HEK293 (cell line): ENCODE results near the gene NPTX1.
A peak's percentile ranks its signal among the peaks of the same experiment; 100 is the strongest.

ENCODE experiments used
- CTCF ChIA-PET: fragments of 350-600 bp; formaldehyde crosslinking; extraction: SDS; loops from one replicate; lab custom pipeline; 2021; ENCODE audit warnings: antibody characterized with exemption; lab: Yijun Ruan, JAX
- POLR2A ChIA-PET: fragments of 300-600 bp; formaldehyde crosslinking; extraction: SDS; loops from one replicate; lab custom pipeline; 2020; ENCODE audit warnings: antibody characterized with exemption, inconsistent platforms; lab: Yijun Ruan, JAX
- H3K27ac ChIP-seq: fragments of 200-500 bp; sonication (Bioruptor generic); 2 replicates; pipeline ENCODE4 v1.5.1; 2014; ENCODE audit warnings: low read depth, low read length, control low read depth, inconsistent platforms; ENCODE audit errors: extremely low read depth
- H3K36me3 ChIP-seq, 2 experiments: fragments of 200-500 bp in 1 of 2; sonication (Bioruptor generic) in 1 of 2; 1 replicate in 1 of 2; 2 replicates in 1 of 2; pipeline ENCODE4 v1.5.1; 2014 to 2017; ENCODE audit warnings: inconsistent platforms in 2 of 2, low read length in 2 of 2; ENCODE audit not compliant: control insufficient read depth in 2 of 2, insufficient read depth in 1 of 2
- H3K4me1 ChIP-seq: fragments of 200-500 bp; sonication (Bioruptor generic); 2 replicates; pipeline ENCODE4 v1.5.1; 2014; ENCODE audit warnings: mild to moderate bottlenecking, low read length, inconsistent platforms; ENCODE audit not compliant: control insufficient read depth, insufficient read depth
- H3K4me3 ChIP-seq: 2 replicates; pipeline ENCODE4 v1.5.1; 2011; ENCODE audit warnings: low read depth, mild to moderate bottlenecking, control low read depth, low read length, moderate library complexity
- H3K9me3 ChIP-seq: fragments of 200-500 bp; sonication (Bioruptor generic); 2 replicates; pipeline ENCODE4 v1.5.1; 2014; ENCODE audit warnings: low read depth, low read length, inconsistent platforms; ENCODE audit not compliant: control insufficient read depth, insufficient read depth
- BCL11A ChIP-seq: fragments of 450-650 bp; formaldehyde crosslinking; IDR thresholded peaks from 2 replicates; pipeline ENCODE4 v1.5.1; 2016; ENCODE audit warnings: low read depth, missing biosample characterization, missing genetic modification characterization
- GLIS1 ChIP-seq: fragments of 450-650 bp; formaldehyde crosslinking; IDR thresholded peaks from 2 replicates; pipeline ENCODE4 v1.5.1; 2016; ENCODE audit warnings: missing biosample characterization, missing genetic modification characterization
- REST ChIP-seq: fragments of 450-650 bp; formaldehyde crosslinking; IDR thresholded peaks from 2 replicates; pipeline ENCODE4 v1.5.1; 2016; ENCODE audit warnings: missing biosample characterization, missing genetic modification characterization
- TRIM28 ChIP-seq: IDR thresholded peaks from 2 replicates; pipeline ENCODE4 v1.6.1; 2011; ENCODE audit warnings: low read length, control low read depth, borderline replicate concordance
- ZEB2 ChIP-seq: fragments of 450-650 bp; formaldehyde crosslinking; IDR thresholded peaks from 2 replicates; pipeline ENCODE4 v1.5.1; 2016; ENCODE audit warnings: missing biosample characterization, missing genetic modification characterization
- ZNF112 ChIP-seq: fragments of 450-650 bp; formaldehyde crosslinking; IDR thresholded peaks from 2 replicates; pipeline ENCODE4 v1.5.0; 2017; ENCODE audit warnings: missing biosample characterization, missing genetic modification characterization
- ZNF121 ChIP-seq: fragments of 450-650 bp; formaldehyde crosslinking; IDR thresholded peaks from 2 replicates; pipeline ENCODE4 v1.5.1; 2016; ENCODE audit warnings: missing biosample characterization, missing genetic modification characterization
- ZNF146 ChIP-seq: fragments of 450-650 bp; formaldehyde crosslinking; IDR thresholded peaks from 2 replicates; pipeline ENCODE4 v1.5.1; 2016; ENCODE audit warnings: missing biosample characterization, missing genetic modification characterization
- ZNF221 ChIP-seq: fragments of 450-650 bp; formaldehyde crosslinking; IDR thresholded peaks from 2 replicates; pipeline ENCODE4 v1.5.1; 2017; ENCODE audit warnings: missing biosample characterization, missing genetic modification characterization, borderline replicate concordance
- ZNF366 ChIP-seq: fragments of 450-650 bp; formaldehyde crosslinking; conservative IDR thresholded peaks from 2 replicates; pipeline ENCODE4 v1.5.1; 2016; ENCODE audit warnings: missing biosample characterization, missing genetic modification characterization
- ZNF48 ChIP-seq: fragments of 450-650 bp; formaldehyde crosslinking; IDR thresholded peaks from 2 replicates; pipeline ENCODE4 v1.5.1; 2016; ENCODE audit warnings: missing biosample characterization, missing genetic modification characterization
- ZNF514 ChIP-seq: fragments of 450-650 bp; formaldehyde crosslinking; IDR thresholded peaks from 2 replicates; pipeline ENCODE4 v1.5.1; 2016; ENCODE audit warnings: missing biosample characterization, missing genetic modification characterization
- ZNF585B ChIP-seq: fragments of 450-650 bp; formaldehyde crosslinking; IDR thresholded peaks from 2 replicates; pipeline ENCODE4 v1.5.1; 2016; ENCODE audit warnings: missing biosample characterization, missing genetic modification characterization
- ZNF624 ChIP-seq: fragments of 450-650 bp; formaldehyde crosslinking; IDR thresholded peaks from 2 replicates; pipeline ENCODE4 v1.5.1; 2017; ENCODE audit warnings: missing biosample characterization, missing genetic modification characterization
- ZNF707 ChIP-seq: fragments of 450-650 bp; formaldehyde crosslinking; IDR thresholded peaks from 2 replicates; pipeline ENCODE4 v1.5.1; 2016; ENCODE audit warnings: missing biosample characterization, missing genetic modification characterization
- TF ChIP-seq, protein P1 (sequence below): fragments of 450-650 bp; formaldehyde crosslinking; IDR thresholded peaks from 2 replicates; pipeline ENCODE4 v1.5.1; 2016; ENCODE audit warnings: missing biosample characterization, missing genetic modification characterization
- TF ChIP-seq, protein P2 (sequence below): fragments of 450-650 bp; formaldehyde crosslinking; IDR thresholded peaks from 2 replicates; pipeline ENCODE4 v1.5.1; 2017; ENCODE audit warnings: missing biosample characterization, mild to moderate bottlenecking, missing genetic modification characterization, moderate library complexity
- TF ChIP-seq, protein P3 (sequence below): fragments of 450-650 bp; formaldehyde crosslinking; IDR thresholded peaks from 2 replicates; pipeline ENCODE4 v1.5.1; 2016; ENCODE audit warnings: missing biosample characterization, missing genetic modification characterization

Gene NPTX1

DNA sequence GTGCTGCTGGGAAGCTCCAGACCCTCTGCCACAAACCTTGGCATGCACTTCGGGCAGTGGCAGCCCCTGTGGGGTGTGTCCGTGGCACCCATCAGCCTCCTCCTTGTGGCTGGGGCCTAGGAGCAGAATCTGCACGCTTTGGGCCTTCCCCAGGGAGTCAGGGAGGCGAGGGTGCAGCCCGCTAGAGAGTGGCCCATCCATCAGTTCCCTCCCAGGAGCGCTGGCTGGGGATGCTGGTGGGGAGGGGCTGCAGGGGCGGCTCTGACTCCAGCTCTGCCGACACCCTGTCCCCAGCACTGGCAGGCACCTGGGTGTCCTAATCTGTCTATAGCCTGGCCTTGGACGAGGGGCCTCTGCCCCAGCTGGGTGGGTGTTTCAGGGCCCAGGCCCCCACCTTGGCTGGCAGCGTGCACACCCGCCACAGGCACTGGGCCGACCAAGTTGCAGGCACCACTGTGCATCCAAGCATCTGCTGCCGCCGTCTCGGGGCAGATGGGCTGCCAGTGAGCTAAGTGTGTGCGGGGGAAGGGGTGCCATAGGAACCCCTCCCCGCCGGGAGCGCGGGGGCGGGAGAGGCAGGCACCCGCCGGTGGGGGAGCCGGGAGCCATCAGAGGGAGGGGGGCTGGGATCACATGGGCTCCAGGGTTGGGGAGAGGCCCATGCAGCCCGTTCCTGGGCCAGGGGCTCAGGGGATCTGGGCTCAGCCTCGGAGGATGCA lies 31.2 kb downstream of the NPTX1 start (continued):
- TF ChIP-seq ZNF366 (tag by site-specific recombination) (no peak), BCL11A (tag by site-specific recombination) (no peak), GLIS1 (tag by site-specific recombination) (0 out of 2 replicates have a peak, but pooled peaks have one; percentile 22), ZNF221 (tag by site-specific recombination) (no peak), ZNF514 (tag by site-specific recombination) (no peak), ZNF48 (tag by site-specific recombination) (no peak), ZNF707 (tag by site-specific recombination) (no peak)
- TF ChIP-seq, protein P1, sequence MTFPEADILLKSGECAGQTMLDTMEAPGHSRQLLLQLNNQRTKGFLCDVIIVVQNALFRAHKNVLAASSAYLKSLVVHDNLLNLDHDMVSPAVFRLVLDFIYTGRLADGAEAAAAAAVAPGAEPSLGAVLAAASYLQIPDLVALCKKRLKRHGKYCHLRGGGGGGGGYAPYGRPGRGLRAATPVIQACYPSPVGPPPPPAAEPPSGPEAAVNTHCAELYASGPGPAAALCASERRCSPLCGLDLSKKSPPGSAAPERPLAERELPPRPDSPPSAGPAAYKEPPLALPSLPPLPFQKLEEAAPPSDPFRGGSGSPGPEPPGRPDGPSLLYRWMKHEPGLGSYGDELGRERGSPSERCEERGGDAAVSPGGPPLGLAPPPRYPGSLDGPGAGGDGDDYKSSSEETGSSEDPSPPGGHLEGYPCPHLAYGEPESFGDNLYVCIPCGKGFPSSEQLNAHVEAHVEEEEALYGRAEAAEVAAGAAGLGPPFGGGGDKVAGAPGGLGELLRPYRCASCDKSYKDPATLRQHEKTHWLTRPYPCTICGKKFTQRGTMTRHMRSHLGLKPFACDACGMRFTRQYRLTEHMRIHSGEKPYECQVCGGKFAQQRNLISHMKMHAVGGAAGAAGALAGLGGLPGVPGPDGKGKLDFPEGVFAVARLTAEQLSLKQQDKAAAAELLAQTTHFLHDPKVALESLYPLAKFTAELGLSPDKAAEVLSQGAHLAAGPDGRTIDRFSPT (tag by site-specific recombination): no peak

- H3K9me3 ChIP-seq: no peaks in the 10 kb centered on the region
- ChIA-PET POLR2A (no interaction called here), CTCF (interaction anchor here (0.6 kb wide), 1 partner anchor 17 kb away, joined by 3 read pairs; no protein-coding TSS in a partner anchor)
- TF ChIP-seq ZEB2 (no peak), REST (tag by site-specific recombination) (no peak), ZNF585B (no peak), ZNF121 (tag by site-specific recombination) (no peak), ZNF624 (tag by site-specific recombination) (no peak), ZNF112 (tag by site-specific recombination) (no peak), ZNF707 (tag by site-specific recombination) (no peak), TRIM28 (no peak), ZNF146 (tag by site-specific recombination) (no peak), GLIS1 (tag by site-specific recombination) (no peak)
- TF ChIP-seq, protein P2, sequence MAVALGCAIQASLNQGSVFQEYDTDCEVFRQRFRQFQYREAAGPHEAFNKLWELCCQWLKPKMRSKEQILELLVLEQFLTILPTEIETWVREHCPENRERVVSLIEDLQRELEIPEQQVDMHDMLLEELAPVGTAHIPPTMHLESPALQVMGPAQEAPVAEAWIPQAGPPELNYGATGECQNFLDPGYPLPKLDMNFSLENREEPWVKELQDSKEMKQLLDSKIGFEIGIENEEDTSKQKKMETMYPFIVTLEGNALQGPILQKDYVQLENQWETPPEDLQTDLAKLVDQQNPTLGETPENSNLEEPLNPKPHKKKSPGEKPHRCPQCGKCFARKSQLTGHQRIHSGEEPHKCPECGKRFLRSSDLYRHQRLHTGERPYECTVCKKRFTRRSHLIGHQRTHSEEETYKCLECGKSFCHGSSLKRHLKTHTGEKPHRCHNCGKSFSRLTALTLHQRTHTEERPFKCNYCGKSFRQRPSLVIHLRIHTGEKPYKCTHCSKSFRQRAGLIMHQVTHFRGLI (tag by site-specific recombination): no peak
- TF ChIP-seq, protein P3, sequence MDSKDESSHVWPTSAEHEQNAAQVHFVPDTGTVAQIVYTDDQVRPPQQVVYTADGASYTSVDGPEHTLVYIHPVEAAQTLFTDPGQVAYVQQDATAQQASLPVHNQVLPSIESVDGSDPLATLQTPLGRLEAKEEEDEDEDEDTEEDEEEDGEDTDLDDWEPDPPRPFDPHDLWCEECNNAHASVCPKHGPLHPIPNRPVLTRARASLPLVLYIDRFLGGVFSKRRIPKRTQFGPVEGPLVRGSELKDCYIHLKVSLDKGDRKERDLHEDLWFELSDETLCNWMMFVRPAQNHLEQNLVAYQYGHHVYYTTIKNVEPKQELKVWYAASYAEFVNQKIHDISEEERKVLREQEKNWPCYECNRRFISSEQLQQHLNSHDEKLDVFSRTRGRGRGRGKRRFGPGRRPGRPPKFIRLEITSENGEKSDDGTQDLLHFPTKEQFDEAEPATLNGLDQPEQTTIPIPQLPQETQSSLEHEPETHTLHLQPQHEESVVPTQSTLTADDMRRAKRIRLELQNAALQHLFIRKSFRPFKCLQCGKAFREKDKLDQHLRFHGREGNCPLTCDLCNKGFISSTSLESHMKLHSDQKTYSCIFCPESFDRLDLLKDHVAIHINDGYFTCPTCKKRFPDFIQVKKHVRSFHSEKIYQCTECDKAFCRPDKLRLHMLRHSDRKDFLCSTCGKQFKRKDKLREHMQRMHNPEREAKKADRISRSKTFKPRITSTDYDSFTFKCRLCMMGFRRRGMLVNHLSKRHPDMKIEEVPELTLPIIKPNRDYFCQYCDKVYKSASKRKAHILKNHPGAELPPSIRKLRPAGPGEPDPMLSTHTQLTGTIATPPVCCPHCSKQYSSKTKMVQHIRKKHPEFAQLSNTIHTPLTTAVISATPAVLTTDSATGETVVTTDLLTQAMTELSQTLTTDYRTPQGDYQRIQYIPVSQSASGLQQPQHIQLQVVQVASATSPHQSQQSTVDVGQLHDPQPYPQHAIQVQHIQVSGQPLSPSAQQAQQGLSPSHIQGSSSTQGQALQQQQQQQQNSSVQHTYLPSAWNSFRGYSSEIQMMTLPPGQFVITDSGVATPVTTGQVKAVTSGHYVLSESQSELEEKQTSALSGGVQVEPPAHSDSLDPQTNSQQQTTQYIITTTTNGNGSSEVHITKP (tag by site-specific recombination): no peak
- H3K4me1 ChIP-seq: no peaks in the 10 kb centered on the region
- H3K36me3 ChIP-seq: no peaks in the 10 kb centered on the region
- no peak overlapping the region for H3K4me3 ChIP-seq
- no peak overlapping the region for H3K27ac ChIP-seq
Observed at GRCh38 chr17:80444644-80444979, 31.8 kb downstream of the NPTX1 start.
